GM18511 (cell line): Measurements from ENCODE around the gene CFB.
"Not testable (repeated sequence)": the region's sequence is repeated elsewhere in the genome, so short reads cannot be mapped to it uniquely, and the experiment has no call there.

ENCODE experiments used
- ATAC-seq: cut with Tn5 transposase; IDR thresholded peaks from one replicate; pipeline ENCODE4 v1.9.1; 2021; ENCODE audit warnings: mild to moderate bottlenecking, moderate library complexity; ENCODE audit not compliant: unreplicated experiment

Gene CFB

DNA sequence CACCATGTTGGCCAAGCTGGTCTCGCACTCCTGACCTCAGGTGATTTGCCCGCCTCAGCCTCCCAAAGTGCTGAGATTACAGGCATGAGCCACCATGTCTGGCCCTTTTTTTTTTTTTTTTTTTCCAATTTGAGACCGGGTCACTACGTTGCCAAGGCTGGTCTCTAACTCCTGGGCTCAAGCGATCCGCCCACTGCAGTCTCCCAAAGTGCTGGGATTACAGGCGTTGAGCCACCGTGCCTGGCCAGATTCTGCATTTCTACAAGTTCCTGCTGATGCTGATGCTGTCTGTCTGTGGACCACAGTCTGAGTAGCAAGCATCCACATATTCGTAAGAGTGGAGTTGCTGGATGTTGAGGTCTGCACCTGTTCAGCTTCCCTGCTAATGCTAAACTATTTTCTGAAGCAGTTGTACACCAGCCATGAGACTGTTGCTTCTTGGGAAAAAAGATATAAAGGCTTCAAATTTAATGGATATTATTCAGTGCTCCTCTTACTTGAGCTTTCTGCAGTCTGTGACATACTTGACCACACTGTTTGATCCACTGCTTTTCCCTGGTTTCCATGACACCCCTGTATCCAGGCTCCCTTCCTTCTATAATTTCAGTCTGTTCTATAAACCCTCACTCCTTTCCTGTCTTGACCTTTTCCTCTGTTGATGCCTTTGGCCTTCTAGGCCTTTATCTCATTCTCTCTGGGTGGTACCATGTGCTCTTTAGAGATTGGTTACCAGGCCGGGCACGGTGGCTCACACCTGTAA is 33.9 kb upstream of the CFB start:
- ATAC-seq, result no peak

- no peak for ATAC-seq
These were observed 30.5 kb upstream of the CFB start for GRCh38 chr6:31915351-31915750.

GRCh38 chr6:31915756-31916155 is 30.1 kb upstream of the CFB start:
- no peak for ATAC-seq

- ATAC-seq, result no peak
These were observed 27.7 kb upstream of the CFB start for GRCh38 chr6:31918069-31918720.

- ATAC-seq, result no peak
These were observed 26.1 kb upstream of the CFB start for GRCh38 chr6:31919624-31920303.

- ATAC-seq, result no peak
These were observed 25.1 kb upstream of the CFB start for GRCh38 chr6:31920811-31921210.

- no peak for ATAC-seq
These were observed 23.0 kb upstream of the CFB start for GRCh38 chr6:31922942-31923341.

GRCh38 chr6:31927242-31927862 is 18.5 kb upstream of the CFB start, which contains the start of gene C2:
TSS of gene C2 (plus strand) at chr6:31927717. CDS start at chr6:31927753, 36 bp downstream.
- ATAC-seq, result no peak

DNA sequence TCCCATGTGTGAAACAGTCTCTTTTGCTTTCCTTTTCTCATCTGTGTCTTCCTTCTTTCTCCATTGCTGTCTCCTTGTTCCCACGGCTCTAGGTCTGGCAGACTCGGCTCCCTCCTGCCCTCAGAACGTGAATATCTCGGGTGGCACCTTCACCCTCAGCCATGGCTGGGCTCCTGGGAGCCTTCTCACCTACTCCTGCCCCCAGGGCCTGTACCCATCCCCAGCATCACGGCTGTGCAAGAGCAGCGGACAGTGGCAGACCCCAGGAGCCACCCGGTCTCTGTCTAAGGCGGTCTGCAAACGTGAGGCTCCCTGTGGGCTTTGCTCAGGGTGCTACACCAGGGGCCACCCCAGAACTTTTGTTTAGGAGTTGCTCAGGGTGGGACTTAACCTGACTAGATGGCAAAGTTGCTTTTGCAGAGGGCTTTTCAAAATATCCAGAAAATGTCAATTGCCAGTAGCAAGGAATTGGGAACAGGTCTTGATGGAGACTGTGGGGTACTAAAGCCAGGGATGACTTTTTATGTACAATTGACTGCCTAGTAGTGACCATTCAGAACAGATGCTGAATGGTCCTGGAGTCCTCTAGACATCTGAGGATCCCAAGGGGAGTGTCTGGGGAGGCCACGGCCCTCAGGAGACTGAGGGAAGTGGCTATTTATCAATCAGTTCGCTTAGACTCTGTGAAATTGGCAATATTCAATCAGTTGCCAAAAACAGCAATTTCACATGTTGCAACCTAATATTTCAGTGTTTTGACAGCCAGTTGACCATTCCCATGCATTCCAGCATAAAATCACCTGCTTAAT is 17.8 kb upstream of the CFB start:
- no peak for ATAC-seq

- ATAC-seq, result no peak
These were observed 17.3 kb upstream of the CFB start for GRCh38 chr6:31928672-31928939.

DNA sequence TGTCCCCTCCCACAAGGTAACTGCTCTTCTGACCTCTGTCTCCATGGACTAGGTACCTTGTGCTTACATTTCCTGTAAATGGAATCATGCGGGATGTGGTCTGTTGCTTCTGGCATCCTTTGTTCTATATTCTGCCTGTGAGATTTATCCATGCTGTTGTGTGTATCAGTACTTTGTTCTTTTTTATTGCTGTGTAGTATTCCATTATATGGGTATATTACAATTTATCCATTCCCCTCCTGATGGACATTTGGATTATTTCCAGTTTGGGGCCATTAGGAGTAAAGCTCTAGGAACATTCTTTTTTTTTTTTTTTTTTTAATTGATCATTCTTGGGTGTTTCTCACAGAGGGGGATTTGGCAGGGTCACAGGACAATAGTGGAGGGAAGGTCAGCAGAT is 14.9 kb upstream of the CFB start:
- no peak for ATAC-seq

GRCh38 chr6:31932137-31932536 is 13.8 kb upstream of the CFB start:
- ATAC-seq, result not testable (repeated sequence)

DNA sequence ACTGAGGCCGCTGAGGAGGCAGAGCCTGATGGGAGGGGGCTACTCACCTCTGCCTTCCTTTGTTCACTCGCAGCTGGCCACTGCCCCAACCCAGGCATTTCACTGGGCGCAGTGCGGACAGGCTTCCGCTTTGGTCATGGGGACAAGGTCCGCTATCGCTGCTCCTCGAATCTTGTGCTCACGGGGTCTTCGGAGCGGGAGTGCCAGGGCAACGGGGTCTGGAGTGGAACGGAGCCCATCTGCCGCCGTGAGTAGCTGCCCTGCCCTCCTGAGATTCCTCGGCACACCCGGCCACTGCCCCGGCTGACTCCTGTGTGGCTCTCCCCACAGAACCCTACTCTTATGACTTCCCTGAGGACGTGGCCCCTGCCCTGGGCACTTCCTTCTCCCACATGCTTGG is 12.4 kb upstream of the CFB start:
- no peak for ATAC-seq

- no peak for ATAC-seq
These were observed 10.9 kb upstream of the CFB start for GRCh38 chr6:31935021-31935420.

DNA sequence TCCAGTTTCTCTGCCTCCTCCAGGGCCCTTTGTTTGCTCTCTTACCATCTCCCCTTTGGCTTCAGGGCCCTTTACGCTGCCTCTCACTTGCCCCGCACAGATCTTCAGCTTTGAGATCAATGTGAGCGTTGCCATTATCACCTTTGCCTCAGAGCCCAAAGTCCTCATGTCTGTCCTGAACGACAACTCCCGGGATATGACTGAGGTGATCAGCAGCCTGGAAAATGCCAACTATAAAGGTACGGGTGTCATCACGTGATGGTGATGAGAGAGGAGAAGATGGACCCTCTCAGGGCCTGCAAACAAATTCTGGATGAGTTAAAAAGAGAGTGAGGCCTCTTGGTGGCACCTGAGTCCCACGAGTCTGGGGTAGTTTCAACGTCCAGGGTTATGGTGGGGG is 10.1 kb upstream of the CFB start:
- no peak for ATAC-seq

GRCh38 chr6:31940256-31940664 is 5.6 kb upstream of the CFB start:
- ATAC-seq, result no peak

- ATAC-seq, result no peak
These were observed 2.2 kb upstream of the CFB start for GRCh38 chr6:31943742-31944141.

- no peak for ATAC-seq
These were observed 765 bp upstream of the CFB start for GRCh38 chr6:31945154-31945506.

GRCh38 chr6:31946370-31946885 is 533 bp downstream of the CFB start:
- ATAC-seq, result no peak

- no peak for ATAC-seq
These were observed 1.3 kb downstream of the CFB start for GRCh38 chr6:31947070-31947675.
